ENCODE data around the gene NCKAP5.

NCKAP5 gene

DNA sequence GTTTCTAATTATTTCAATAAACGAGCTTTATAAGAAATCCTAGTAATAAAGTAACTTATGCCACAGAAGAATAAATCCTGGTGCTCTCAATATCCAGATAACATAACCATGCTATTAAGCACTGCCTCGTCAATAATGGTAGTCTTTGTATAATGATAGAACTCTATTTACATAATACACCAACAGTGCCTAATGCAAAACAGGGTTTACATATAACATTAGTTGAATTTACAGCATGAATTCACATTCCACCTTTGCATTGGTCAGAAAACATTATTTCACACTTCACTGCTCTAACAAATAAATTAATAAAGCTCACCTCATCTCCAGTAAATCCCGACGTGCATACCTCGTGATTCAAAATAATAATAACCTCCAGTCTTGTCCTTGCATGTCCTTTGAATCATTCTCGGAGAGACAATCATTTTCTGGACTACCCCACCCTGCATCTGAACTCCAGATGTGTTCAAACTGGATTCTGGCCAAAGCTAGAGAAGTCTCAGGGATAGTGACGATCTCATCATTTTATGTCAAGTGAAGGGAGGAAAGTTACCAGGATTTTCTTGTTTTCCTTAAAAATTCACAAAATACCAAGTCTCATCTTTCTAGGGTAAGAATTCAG lies 189.2 kb downstream of the NCKAP5 start:
- POLR2A ChIA-PET, result no interaction called here
- TF ChIP-seq, protein P1, sequence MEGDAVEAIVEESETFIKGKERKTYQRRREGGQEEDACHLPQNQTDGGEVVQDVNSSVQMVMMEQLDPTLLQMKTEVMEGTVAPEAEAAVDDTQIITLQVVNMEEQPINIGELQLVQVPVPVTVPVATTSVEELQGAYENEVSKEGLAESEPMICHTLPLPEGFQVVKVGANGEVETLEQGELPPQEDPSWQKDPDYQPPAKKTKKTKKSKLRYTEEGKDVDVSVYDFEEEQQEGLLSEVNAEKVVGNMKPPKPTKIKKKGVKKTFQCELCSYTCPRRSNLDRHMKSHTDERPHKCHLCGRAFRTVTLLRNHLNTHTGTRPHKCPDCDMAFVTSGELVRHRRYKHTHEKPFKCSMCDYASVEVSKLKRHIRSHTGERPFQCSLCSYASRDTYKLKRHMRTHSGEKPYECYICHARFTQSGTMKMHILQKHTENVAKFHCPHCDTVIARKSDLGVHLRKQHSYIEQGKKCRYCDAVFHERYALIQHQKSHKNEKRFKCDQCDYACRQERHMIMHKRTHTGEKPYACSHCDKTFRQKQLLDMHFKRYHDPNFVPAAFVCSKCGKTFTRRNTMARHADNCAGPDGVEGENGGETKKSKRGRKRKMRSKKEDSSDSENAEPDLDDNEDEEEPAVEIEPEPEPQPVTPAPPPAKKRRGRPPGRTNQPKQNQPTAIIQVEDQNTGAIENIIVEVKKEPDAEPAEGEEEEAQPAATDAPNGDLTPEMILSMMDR (IDR thresholded peaks at IDR 0.05; ENCODE audit: insufficient read depth, low read length, missing control alignments), result no peak
- DNase-seq (ENCODE audit: low read depth, low spot score), result no peak
- CTCF ChIA-PET, result interaction anchor here (1.1 to 1.7 kb wide), 3 partner anchors 15 to 66 kb away, joined by 3 read pairs; no protein-coding TSS in a partner anchor
- no peak overlapping the region for H3K4me3 ChIP-seq (ENCODE audit: low read depth, low read length)

DNA sequence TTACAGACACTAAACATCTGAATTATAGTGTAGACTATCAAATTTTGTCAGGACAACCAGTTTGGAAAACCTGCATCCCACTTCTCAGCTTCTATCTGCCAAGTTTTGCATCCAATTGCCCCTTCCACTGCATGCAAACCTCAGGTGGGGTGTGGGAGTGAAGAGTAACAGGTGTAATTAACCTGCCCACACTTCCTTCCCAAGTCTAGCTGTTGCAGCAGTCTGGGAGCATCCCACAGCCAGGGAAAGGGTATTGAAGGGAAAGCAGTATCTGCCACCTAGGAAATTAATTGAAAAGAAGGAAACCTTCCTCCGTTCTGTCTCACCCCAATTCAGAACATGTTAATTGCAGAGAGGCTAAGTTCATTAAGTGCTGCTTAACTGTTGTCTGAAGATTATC lies 189.9 kb downstream of the NCKAP5 start:
- H3K4me3 ChIP-seq (ENCODE audit: low read depth, low read length), result no peak overlapping the region
- ChIA-PET POLR2A (no interaction called here), CTCF (interaction anchor here (1.1 to 1.7 kb wide), 3 partner anchors 14 to 67 kb away, joined by 3 read pairs; no protein-coding TSS in a partner anchor)
- TF ChIP-seq, protein P1 (IDR thresholded peaks at IDR 0.05; ENCODE audit: insufficient read depth, low read length, missing control alignments), result no peak
- DNase-seq (ENCODE audit: low read depth, low spot score), result no peak

DNA sequence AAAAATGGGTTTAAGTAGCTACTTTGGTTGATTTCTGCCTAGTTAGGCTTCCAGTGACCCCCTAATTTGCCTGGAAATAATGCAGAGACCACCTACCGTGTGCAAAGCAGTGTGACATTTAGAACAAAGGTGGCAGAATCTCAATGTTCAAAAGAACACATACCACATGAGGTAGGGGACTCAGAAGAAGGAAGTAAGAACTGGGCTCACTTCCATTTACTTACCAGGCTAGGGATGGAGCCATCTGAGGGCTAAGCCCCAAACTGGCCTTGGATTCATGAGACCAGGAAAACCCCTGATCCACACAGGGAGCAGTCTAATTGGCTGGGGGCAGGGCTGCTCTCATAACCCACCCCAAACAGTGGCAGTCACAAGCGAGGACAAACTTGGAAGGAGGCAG lies 190.7 kb downstream of the NCKAP5 start:
- TF ChIP-seq, protein P1 (IDR thresholded peaks at IDR 0.05; ENCODE audit: insufficient read depth, low read length, missing control alignments), result no peak
- CTCF ChIA-PET, result interaction anchor here (1.2 to 1.7 kb wide), 2 partner anchors 14 to 67 kb away, joined by 3 read pairs; no protein-coding TSS in a partner anchor
- DNase-seq (ENCODE audit: low read depth, low spot score), result no peak
- H3K4me3 ChIP-seq (ENCODE audit: low read depth, low read length), result no peak overlapping the region
- POLR2A ChIA-PET, result no interaction called here

DNA sequence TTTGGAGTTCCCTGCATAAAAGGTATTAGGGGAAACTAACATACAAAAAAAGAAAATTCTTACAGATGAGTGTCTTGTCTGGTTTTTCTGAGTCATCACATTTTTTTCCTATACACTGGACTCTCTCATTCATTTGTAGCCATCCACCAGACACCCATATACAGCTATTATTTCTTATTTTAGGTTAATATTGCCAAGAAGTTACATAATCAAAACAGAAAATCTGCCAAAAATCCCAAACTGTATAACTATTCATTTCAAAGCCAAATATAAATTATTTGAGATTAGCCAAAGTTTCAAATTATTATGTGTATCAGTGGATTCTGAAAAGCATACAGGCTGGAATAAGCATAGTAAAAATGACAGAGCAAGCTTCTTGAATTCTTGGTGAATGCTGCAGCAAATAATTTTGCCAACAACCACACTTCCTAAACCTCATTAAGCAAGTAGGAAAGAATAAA lies 191.2 kb downstream of the NCKAP5 start:
- DNase-seq (ENCODE audit: low read depth, low spot score), result peak; percentile 78
- no peak overlapping the region for H3K4me3 ChIP-seq (ENCODE audit: low read depth, low read length)
- ChIA-PET CTCF (interaction anchor here (1.7 kb wide), 1 partner anchor 68 kb away, joined by 3 read pairs; no protein-coding TSS in a partner anchor), POLR2A (no interaction called here)
- TF ChIP-seq, protein P1 (IDR thresholded peaks at IDR 0.05; ENCODE audit: insufficient read depth, low read length, missing control alignments), result no peak

DNA sequence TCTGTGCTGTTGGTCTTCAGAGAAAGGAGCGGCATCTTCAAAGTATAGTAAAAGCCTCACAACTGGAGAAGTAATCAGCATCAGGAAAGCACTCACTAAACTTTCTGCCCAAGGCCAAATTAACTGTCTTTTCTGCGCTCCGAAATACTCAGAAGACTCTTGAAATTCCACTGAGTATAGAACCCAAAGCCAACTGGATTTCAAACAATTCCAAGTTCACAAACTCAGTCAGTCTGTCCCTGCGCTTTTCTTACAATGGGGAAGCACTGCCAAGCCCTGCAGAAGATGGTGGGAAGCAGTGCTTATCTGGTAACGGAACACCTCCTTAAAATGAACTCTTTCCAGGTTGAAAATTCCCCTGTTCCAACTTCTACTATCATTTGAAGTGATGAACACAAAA lies 193.5 kb downstream of the NCKAP5 start:
- ChIA-PET POLR2A (no interaction called here), CTCF (no interaction called here)
- TF ChIP-seq, protein P1 (IDR thresholded peaks at IDR 0.05; ENCODE audit: insufficient read depth, low read length, missing control alignments), result no peak
- no peak for DNase-seq (ENCODE audit: low read depth, low spot score)
- no peak overlapping the region for H3K4me3 ChIP-seq (ENCODE audit: low read depth, low read length)

DNA sequence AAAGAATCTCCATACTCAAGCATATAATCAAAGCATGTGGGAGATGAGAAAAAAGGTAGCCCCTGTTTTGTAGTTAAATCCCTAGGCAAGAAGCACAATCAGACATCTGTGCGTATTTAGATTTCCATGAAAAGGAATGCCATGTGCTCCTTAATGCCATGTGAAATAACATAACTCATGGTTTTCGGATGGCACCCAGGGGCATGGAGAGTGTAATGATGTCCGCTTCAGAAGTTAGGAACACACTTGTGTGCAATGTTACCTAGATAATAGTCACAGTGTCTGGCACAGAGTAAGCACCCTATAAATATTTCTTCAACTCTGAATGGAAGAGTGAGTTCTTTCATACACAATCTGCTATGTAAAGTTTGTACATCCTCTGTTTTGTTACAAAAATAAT lies 197.0 kb downstream of the NCKAP5 start:
- POLR2A ChIA-PET, result no interaction called here
- H3K4me3 ChIP-seq (ENCODE audit: low read depth, low read length), result no peak overlapping the region
- DNase-seq (ENCODE audit: low read depth, low spot score), result no peak
- CTCF ChIA-PET, result interaction anchor here (1.0 kb wide), 1 partner anchor 190 kb away, joined by 3 read pairs; no protein-coding TSS in a partner anchor
- TF ChIP-seq, protein P1 (IDR thresholded peaks at IDR 0.05; ENCODE audit: insufficient read depth, low read length, missing control alignments), result no peak

Data from AG04449 (cell line).